Myocyte (in vitro differentiated cells): ENCODE measurements around the gene PEPD. TPM values are rescaled to one million over a fixed set of nuclear protein-coding genes. Genes with fewer than 3 reads are reported as not detected.
A peak's percentile ranks its signal among the peaks of the same experiment; 100 is the strongest.

Experiments
- DNase-seq: peaks from one replicate; pipeline ENCODE4 v3.0.0-alpha.2; 2012; ENCODE audit warnings: low read depth
- total RNA-seq: library from RNA; depleted of rRNA; stranded (reverse); fragments of >200 nt; gene quantifications from 2 replicates; pipeline ENCODE4 v1.2.3, GENCODE V29; 2014

The PEPD gene
- total RNA-seq, 1 donor from 2014 or later: 68.2 TPM

DNA sequence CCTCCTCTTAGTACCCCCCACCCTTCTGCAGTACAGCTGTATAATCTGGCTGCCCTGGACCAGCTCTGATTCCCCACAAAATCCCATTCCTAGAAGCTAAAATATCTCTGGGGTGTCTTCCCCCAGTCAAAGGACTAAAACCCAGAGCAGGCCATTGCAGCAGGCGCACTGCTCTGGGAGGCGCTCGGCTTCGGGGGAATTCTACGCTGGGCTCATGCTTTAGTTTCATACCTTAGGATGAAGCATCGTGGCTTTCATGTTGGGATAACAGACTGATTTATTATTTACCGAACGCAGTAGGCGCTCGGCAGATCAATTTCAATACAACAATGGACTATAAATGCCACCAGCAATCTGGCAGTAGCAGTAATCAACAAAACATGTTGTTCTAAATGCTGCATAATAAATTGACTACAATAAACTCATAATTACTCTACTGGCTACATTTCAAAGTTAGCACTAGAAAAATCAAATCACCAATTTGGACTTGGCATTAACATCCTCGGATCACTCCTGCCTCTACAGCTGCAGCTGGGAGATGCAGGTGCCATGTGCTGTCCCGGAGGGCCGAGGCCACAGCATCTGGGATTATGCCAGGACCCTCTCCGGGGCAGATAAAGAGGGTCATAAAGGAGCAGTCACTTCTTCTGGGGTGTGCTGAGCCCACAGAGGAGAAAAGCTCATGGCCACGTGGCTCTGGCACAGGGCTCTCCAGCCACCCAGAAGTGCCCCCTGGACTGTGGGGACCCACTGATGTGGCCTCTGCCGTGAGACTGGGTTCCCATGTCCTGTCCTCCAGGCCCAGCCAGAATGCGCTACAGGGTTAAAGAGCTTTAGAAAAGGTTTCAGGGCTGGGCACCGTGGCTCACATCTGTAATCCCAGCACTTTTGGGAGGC is 112.8 kb downstream of the PEPD start:
- DNase-seq: no peak

GRCh38 chr19:33408116-33408515 is 113.5 kb downstream of the PEPD start:
- no peak for DNase-seq

GRCh38 chr19:33407716-33408115 is 113.9 kb downstream of the PEPD start:
- no peak for DNase-seq

- no peak for DNase-seq
Observed at GRCh38 chr19:33407140-33407551, 114.4 kb downstream of the PEPD start.

DNA sequence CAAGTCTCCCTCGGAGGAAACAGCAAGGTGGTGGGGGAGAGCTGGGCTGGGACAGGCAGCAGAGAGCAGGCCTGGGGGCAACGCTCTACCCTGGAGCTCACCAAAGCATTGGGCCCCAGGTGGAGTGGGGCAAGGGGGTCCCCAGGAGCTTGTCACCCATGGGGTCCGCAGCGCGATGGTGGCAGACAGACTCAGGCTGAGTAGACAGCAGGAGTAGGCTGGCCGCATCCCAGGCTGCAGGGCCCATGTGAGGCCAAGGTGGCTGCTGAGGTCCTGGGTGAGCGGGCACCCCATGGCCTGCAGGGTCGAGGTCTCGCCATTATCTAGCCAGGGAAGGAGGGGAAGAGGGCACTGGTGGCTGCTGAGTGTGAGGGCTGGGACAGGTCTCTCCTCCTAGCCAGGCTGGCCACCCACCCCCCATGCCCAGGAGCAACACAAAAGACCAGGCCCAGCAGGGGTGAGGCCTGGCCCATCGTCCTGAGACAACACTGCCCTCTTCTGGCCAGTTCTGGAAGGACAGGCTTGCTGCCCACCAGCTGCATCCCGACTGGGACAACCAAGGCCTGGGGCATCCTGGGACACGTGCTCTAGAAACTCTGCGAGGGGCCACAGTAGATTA is 115.0 kb downstream of the PEPD start:
- peak; percentile 57 for DNase-seq

DNA sequence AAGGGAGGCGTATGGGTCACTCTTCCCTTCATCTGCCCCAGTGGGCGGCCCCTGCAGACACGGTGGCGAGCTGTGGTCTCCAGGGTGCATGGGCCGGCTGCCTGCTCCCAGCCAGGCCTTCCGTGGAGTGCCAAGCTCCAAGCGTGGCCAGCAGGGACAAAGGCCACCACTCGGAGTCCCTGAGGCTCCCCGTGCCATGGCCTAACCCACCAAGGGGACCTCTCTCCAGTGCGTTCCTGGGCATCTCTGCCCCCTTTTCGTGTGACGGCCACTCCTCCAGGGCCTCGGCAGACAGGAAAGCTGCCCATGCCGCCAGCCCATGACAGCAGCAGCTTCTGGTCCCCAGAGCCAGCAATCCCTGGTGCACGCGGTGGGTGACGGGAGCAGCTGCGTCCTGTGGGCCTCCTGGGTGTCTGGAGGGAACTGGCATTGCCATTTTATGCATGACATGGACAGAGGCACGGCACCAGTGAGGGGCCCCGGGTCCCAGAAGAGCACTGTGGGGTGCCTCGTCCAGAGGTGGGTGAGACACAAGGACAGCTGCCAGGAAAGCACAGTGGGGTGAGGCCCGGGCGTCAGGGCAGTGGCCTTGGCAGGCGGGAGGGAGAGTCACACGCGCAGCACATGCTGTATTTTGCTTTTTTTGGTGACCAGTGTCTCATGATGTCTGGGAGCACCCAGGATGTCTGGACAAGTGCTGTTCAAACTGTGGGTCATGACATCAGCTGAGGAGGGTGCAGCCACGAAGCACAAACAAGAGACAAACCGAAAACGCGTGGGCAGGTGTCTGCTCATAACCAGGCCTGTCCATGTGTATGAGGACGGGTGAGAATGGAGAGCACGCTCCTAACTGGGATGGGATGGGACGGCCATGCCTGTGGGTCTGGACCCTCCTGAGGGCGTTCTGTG is 115.8 kb downstream of the PEPD start:
- DNase-seq: no peak

DNA sequence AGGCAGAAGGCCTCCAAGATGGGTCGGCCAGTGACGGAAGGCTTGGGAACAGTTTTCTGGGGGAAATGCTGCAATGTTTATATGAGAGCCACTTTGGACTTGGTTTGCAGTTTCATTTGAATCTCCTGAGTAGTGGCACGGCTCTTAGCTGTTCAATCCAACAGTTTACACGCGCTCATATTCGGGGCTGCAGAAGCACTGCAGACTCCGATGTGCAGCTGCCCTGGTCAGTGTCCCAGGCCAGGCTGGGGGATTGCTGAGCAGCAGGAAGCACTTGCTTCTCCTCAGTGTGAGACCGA is 116.4 kb downstream of the PEPD start:
- DNase-seq: no peak

- DNase-seq: no peak
Observed at GRCh38 chr19:33404506-33405253, 116.9 kb downstream of the PEPD start.

DNA sequence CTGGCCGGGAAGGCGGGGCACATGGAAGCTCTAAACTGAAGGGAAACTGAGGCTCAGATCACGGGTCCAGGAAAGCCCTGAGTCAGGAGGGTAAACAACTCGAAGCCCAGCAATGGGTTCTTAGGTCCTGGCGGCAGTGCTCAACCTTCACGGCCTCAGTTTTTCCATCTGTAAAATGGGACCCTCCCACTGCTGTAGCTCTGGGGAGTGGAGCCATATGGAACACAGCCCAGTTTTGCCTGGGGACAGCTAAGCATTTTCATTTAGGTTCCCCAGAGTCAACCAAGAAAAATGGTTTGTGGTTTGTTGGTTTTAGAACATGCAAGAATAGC is 117.7 kb downstream of the PEPD start:
- no peak for DNase-seq

- no peak for DNase-seq
Observed at GRCh38 chr19:33403221-33403972, 118.2 kb downstream of the PEPD start.

DNA sequence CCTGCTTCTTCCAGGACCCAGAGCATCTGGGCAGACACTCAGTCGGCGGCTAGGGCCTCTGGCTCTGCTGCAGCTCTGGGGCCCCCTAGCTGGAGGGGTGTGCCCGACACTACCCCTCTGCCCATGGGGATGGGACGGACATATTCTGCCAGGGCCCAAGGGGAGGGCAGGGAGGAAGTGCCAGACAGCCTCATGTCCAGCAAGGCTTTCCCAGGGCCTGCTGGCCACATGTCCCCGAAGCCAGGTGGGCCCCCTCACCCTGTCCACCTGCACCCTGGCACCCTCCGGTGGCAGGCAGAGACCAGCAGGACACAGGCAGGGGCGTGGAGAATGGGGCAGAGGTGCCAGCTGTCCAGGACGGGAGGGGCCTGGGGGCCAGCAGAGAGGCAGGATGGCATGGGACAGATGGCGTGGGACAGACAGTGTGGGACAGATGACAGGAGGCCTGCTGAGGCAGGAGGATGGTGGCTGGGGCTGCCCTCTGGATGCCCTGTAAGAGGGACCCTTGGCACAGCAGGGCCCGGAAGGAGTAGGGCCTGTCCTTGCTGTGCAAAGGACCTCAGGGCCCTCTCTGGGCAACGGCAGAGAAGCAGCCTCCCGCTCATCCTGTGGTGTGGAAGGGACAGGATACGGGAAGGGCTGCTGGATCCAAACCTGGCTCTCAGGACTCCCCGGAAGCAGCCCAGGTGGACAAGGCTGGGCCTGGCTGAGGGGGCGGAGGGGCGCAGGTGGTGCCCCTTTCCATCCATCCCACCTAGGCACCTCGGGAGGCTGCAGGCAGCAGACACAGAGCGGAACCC is 119.0 kb downstream of the PEPD start:
- DNase-seq: peak; percentile 47

- no peak for DNase-seq
Observed at GRCh38 chr19:33401683-33402420, 119.7 kb downstream of the PEPD start.

DNA sequence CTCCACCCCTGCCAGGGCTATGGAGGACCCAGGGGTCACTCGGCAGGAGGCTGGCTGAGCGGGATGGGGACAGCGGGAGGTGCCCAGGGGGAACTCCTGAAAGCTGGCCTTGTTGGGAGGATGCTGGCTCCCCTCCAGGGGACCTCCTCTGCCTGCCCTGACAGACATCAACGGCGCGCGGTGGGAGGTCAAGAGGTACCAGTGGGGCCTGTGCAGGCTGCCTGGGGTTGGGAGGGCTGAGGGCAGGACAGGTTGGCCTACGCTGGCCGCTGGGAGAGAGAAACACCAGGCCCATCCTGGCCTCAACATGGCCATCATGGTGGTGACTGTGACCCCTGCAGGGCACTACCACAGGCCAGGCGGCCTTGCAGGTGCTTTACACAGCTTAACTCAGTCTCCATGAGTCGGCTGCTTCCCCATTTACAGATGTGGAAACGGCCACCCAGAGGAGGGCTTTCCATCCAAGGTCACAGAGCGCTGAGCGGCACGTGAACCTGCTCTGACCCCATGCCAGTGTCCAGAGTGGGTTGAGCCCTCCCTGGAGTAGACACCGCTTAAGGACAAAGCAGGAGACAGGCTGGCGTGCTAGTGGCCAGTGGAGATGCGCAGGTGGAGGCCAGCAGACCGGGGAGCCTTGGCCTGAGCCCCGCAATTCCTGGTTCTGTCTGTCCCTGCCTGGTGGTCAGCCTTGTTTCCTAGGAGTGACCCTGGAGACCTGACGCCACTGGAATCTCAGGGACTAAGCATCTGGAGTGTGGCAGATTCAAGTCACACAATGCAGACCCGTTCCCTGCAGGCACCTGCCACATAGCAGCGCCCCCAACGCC is 120.5 kb downstream of the PEPD start:
- no peak for DNase-seq

DNA sequence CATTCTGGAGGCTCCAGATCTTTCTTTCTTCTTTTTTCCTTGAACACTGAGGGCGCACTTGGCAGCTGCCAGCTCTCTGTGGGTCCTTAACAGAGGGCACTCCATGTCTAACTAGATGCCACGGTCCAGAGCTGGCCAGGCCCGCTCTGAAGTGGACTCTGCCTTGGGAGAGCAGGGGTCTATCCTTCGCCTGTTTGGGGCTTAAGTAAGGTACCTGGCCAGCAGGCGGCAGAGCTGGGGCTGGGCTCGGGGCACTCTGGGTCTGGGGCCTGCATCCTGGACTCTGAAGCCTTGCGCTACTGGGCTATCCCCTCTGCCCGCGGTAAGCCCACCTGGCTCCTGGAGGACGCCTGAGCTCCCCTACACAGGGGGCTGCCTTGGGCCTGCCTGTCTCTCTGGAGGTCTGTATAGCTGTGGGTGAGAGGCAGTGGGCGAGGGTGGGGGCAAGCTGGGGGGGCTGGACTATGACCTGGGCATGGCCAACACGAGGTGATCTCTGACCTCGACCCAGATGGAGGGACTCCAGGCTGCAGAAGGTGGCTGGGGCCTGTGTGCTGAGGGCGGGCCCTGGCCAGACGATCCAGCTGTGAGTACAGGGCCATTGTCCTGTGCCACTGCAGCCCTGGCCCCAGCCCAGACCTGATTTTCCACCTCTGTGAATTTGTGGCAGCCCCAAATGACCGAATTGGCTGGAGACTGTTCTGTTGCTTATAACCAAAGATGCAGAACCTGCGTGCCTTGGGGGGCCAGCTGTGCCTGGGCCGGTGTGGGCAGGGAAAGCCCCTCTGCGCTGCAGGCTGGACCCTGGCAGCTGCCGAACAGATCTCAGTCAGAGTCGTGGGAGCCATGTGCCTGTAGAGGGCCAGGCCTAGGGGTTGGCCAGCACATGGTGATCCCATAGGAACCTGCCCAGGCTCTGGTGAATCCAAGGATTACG is 121.6 kb downstream of the PEPD start:
- DNase-seq: no peak

GRCh38 chr19:33399081-33399744 is 122.4 kb downstream of the PEPD start:
- no peak for DNase-seq

GRCh38 chr19:33398361-33399060 is 123.1 kb downstream of the PEPD start:
- DNase-seq: no peak
